A673 (cell line): ENCODE measurements around the gene COA7. TPM values are rescaled to one million over a fixed set of nuclear protein-coding genes. Genes with fewer than 3 reads are reported as not detected.

Experiments
- BruUV-seq: library from RNA; stranded (reverse); fragments of 400-500 nt; replicated peaks from 2 replicates; lab custom pipeline; 2021; lab: Mats Ljungman, UMichigan
- CTCF ChIA-PET: fragments of 300-600 bp; sonication (Branson Sonifier 250); formaldehyde crosslinking; loops from one replicate; lab custom pipeline; 2022; ENCODE audit warnings: antibody characterized with exemption; lab: Charles Lee
- POLR2A ChIA-PET: fragments of 300-600 bp; sonication (Branson Sonifier 250); formaldehyde crosslinking; loops from one replicate; lab custom pipeline; 2022; ENCODE audit warnings: antibody characterized with exemption; ENCODE audit not compliant: low non-redundant PET; lab: Charles Lee
- DNase-seq: peaks from one replicate; pipeline ENCODE4 v3.0.0-alpha.2; 2015; ENCODE audit warnings: low spot score
- H3K27ac ChIP-seq: fragments of 200-600 bp; sonication (generic); 2 replicates; pipeline ENCODE4 v1.5.1; 2016; ENCODE audit warnings: mixed run types, low read depth, mild to moderate bottlenecking, mixed read lengths, antibody characterized with exemption, low read length; ENCODE audit not compliant: poor library complexity, severe bottlenecking
- H3K27me3 ChIP-seq: fragments of 200-600 bp; sonication (generic); replicated peaks from 2 replicates; pipeline ENCODE4 v1.6.1; 2017; ENCODE audit warnings: mixed run types, low read depth, mild to moderate bottlenecking, mixed read lengths, antibody characterized with exemption, low read length; ENCODE audit not compliant: insufficient read depth, poor library complexity
- H3K36me3 ChIP-seq: fragments of 200-600 bp; sonication (generic); 2 replicates; pipeline ENCODE4 v1.6.1; 2016; ENCODE audit warnings: mixed run types, mild to moderate bottlenecking, mixed read lengths, antibody characterized with exemption, low read length; ENCODE audit not compliant: insufficient read depth, poor library complexity, severe bottlenecking
- H3K4me1 ChIP-seq: fragments of 200-600 bp; sonication (generic); 2 replicates; pipeline ENCODE4 v1.6.1; 2017; ENCODE audit warnings: mixed run types, mild to moderate bottlenecking, mixed read lengths, antibody characterized with exemption, low read length; ENCODE audit not compliant: insufficient read depth, poor library complexity, severe bottlenecking
- H3K4me3 ChIP-seq: fragments of 200-600 bp; sonication (generic); 2 replicates; pipeline ENCODE4 v1.5.1; 2016; ENCODE audit warnings: low read depth, mixed run types, mild to moderate bottlenecking, mixed read lengths, low read length; ENCODE audit not compliant: poor library complexity, severe bottlenecking
- H3K9me3 ChIP-seq: fragments of 200-600 bp; sonication (generic); 2 replicates; pipeline ENCODE4 v1.6.1; 2016; ENCODE audit warnings: mixed run types, low read depth, mild to moderate bottlenecking, mixed read lengths, antibody characterized with exemption, low read length; ENCODE audit not compliant: poor library complexity, severe bottlenecking
- EZH2 ChIP-seq: fragments of 200-600 bp; sonication (generic); IDR thresholded peaks from 2 replicates; pipeline ENCODE4 v1.6.1; 2017; ENCODE audit warnings: borderline replicate concordance, low read depth, mild to moderate bottlenecking, mixed read lengths, antibody characterized with exemption, low read length; ENCODE audit not compliant: poor library complexity, severe bottlenecking
- intact Hi-C: fragments of 100-400 bp; cut with micrococcal nuclease; formaldehyde crosslinking; loops from one replicate; pipeline ENCODE4 v1.10.0; 2022; ENCODE audit not compliant: unreplicated experiment
- total RNA-seq: library from RNA; stranded (reverse); gene quantifications from 2 replicates; pipeline ENCODE4 v1.2.3, GENCODE V29; 2021
- TF ChIP-seq, protein P1 (sequence below): fragments of 300-800, 200-600 bp; sonication (generic); conservative IDR thresholded peaks from 2 replicates; pipeline ENCODE4 v1.5.1; 2017; ENCODE audit warnings: low read depth, mild to moderate bottlenecking, antibody characterized with exemption, low read length, moderate library complexity, mixed read lengths

COA7 gene
- total RNA-seq, 1 experiment from 2014 or later, result 53.4 TPM

DNA sequence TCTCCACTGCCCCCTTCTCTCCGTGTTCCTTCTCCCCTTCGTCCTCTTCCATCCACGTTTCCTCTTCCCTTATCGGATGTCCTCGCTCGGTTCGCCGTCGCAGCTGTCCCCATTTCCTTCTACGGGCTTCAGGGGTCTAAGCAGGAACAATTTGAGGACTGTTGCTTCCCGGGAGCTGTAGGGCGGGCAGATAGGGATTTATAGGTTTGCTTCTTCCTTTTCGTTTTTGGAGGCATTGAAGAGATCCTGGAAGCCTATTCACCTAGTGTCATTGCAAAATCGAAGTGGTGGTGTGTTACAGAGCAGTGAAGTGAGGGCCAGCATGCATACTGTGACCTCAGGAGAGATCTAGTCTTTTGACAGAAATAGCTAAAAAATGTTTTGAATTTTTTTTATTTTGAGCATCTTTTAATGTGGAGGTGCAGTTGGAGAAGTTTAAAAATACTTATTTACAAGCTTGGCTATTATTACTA, 29.0 kb upstream of the COA7 start:
- CTCF ChIA-PET, result interaction anchor here (0.8 kb wide), 1 partner anchor 176 kb away, joined by 5 read pairs; no protein-coding TSS in a partner anchor
- peak; percentile 20 for DNase-seq
- TSS peak; percentile 68 for BruUV-seq
- intact Hi-C loops, result no loop called here
- POLR2A ChIA-PET, result interaction anchor here (0.6 kb wide), 1 partner anchor 635 kb away, joined by 6 read pairs; no protein-coding TSS in a partner anchor
- H3K4me3 ChIP-seq, result peak overlapping the region; percentile 64
- no peak for TF ChIP-seq EZH2
- TF ChIP-seq, protein P1, sequence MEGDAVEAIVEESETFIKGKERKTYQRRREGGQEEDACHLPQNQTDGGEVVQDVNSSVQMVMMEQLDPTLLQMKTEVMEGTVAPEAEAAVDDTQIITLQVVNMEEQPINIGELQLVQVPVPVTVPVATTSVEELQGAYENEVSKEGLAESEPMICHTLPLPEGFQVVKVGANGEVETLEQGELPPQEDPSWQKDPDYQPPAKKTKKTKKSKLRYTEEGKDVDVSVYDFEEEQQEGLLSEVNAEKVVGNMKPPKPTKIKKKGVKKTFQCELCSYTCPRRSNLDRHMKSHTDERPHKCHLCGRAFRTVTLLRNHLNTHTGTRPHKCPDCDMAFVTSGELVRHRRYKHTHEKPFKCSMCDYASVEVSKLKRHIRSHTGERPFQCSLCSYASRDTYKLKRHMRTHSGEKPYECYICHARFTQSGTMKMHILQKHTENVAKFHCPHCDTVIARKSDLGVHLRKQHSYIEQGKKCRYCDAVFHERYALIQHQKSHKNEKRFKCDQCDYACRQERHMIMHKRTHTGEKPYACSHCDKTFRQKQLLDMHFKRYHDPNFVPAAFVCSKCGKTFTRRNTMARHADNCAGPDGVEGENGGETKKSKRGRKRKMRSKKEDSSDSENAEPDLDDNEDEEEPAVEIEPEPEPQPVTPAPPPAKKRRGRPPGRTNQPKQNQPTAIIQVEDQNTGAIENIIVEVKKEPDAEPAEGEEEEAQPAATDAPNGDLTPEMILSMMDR, result no peak
- H3K9me3 ChIP-seq, result no peaks in the 10 kb centered on the region
- H3K27ac ChIP-seq, result peak overlapping the region; percentile 64
- peaks cover 5% of the 10 kb centered on the region for H3K36me3 ChIP-seq
- H3K27me3 ChIP-seq, result no peaks in the 10 kb centered on the region
- H3K4me1 ChIP-seq, result peaks cover 11% of the 10 kb centered on the region

DNA sequence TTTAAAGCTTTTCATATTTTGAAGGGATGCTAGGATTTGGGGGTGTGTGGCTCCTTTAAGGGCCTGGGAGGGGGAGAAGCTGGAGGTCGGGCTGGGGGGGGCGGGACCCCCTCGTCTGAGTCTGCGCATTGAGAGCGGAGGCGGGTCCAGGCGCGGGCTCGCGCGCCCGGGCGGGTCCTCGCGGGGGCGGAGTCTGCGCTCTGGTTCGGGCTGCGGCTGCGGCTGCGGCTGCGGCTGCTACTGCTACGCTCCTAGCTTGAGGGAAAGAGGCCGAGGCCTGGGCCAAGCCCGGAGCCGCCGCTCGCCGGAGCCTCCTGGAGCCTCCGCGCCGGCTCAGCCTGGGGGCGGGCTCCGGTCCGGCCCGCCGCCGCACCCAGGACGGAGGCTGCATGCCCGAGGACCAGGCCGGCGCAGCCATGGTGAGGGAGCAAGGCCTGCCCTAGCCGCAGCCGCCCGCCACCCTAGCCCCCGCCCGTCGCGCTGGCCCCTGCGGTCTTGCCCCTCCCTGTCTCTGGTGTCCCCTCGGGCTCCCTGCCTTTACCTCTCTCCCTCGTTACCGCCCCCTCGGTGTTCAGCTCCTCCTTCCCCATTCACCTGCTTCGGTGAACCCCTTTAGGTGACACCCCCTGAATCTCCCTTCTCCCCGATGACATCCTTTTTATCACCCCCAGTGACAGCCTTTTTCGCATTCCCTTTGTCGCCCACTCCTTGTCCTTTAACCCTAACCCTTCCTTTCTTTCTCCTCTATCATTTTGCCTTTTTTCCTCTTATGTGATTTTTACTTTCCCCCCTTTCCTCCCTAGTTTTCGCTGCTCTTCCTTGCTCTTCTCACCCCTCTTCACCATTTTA, 28.3 kb upstream of the COA7 start, which contains the start of gene ZYG11B:
ZYG11B (plus strand) TSS at position 189 of the 849 bp plus-strand sequence; CDS start at position 390, 201 bp downstream.
- H3K4me3 ChIP-seq, result peak within 1 kb of the TSS; percentile 64
- intact Hi-C loops, result no loop called here
- DNase-seq, result peak; percentile 91
- H3K27ac ChIP-seq, result peak within 1 kb of the TSS; percentile 64
- no peaks in the 10 kb centered on the region for H3K27me3 ChIP-seq
- TF ChIP-seq EZH2, result no peak
- TF ChIP-seq, protein P1, result no peak
- H3K36me3 ChIP-seq, result no peaks in the 10 kb centered on the region
- H3K4me1 ChIP-seq, result peaks cover 11% of the 10 kb centered on the region
- H3K9me3 ChIP-seq, result no peaks in the 10 kb centered on the region
- no TSS peak for BruUV-seq
- POLR2A ChIA-PET, result no interaction called here
- CTCF ChIA-PET, result interaction anchor here (0.8 to 1.0 kb wide), 2 partner anchors 22 to 175 kb away, joined by 5 to 7 read pairs; no protein-coding TSS in a partner anchor

DNA sequence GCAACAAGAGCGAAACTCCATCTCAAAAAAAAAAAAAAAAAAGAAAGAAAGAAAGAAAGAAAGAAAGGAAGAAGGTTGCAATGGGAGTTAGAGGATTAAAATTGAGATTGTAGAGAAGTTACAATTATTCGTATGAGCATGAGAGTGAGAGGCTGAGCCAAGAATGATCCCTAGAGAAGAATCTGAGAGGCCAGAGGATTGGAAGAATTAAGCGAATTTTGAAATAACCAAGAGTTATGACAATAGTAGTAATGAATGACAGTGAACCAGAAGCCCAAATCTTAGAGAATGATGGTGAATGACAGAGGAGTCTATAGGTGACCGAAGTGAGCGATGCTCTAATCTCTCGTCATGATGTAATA, 27.7 kb upstream of the COA7 start:
- H3K27ac ChIP-seq, result no peak overlapping the region
- no TSS peak for BruUV-seq

More for the DNA sequence above, 27.7 kb upstream of the COA7 start:
- Histone ChIP-seq H3K27me3 (no peaks in the 10 kb centered on the region), H3K9me3 (no peaks in the 10 kb centered on the region), H3K4me3 (peak overlapping the region; percentile 64), H3K4me1 (peaks cover 11% of the 10 kb centered on the region), H3K36me3 (no peaks in the 10 kb centered on the region)
- intact Hi-C loops, result no loop called here
- ChIA-PET POLR2A (no interaction called here), CTCF (interaction anchor here (1.0 kb wide), 1 partner anchor 23 kb away, joined by 7 read pairs; no protein-coding TSS in a partner anchor)
- no peak for DNase-seq
- TF ChIP-seq, protein P1, result no peak
- no peak for TF ChIP-seq EZH2
